Femur (tissue), 1 donor: ENCODE data around the gene RFTN1.
"Not testable (repeated sequence)": the region's sequence is repeated elsewhere in the genome, so short reads cannot be mapped to it uniquely, and the experiment has no call there.

Source experiments
- DNase-seq: peaks from one replicate; pipeline ENCODE4 v3.0.0-alpha.2; 2017

RFTN1 gene

DNA sequence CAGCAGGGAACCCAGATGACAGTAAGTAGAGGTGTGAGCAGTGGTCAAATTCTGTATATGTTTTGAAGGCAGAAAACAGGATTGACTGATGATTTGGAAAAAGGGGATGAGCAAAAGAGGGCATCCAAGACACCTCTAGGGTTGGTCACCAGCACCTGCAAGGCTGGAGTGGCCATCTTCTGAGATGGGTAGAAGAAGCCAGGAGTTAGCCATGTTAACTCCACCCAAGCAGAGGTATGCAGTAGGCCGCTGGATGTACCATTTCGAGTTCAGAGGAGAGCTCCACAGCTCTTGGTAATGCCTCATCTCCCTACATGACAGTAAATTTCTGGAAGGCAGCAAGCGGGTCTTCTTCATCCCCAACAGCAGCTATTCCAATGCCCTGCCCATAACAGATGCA is 7.0 kb downstream of the RFTN1 start:
- no peak for DNase-seq

DNA sequence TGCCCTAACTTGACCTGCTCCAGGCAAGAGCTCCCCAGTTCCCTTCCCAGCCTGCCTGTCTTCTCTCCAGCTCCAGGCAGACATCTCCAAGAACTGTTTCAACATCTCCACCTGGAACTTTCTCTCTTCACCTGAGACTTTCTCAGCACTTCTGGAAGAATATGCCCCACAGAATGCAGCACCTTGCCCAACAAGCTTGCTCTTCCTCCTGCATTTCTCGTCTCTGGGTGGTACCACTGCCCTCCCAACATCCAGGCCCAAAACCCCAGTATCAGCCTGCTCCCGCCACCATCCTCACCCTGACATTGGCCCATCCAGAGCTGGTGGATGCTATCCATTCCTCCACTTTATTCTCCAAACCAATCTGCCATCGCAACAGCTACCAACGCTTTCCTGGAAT is 8.8 kb downstream of the RFTN1 start:
- no peak for DNase-seq

DNA sequence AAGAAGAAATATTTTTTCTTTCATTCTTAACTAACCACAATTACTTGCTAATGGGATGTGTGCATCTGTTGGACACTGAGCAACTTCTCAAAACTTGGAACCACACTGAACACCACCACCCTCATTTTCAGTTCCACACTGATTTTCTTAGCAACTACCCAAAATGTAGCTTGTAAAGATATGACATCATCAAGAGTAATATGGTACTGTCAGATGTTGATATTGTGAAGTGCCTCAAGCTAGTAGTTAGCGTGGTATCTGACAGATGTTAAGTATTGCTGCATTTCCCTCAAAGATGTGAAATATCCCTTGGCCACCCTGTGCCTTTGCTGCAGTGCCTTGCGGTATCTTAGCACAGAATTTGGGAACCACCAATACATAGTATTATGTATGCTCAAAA is 9.3 kb downstream of the RFTN1 start:
- DNase-seq: no peak

DNA sequence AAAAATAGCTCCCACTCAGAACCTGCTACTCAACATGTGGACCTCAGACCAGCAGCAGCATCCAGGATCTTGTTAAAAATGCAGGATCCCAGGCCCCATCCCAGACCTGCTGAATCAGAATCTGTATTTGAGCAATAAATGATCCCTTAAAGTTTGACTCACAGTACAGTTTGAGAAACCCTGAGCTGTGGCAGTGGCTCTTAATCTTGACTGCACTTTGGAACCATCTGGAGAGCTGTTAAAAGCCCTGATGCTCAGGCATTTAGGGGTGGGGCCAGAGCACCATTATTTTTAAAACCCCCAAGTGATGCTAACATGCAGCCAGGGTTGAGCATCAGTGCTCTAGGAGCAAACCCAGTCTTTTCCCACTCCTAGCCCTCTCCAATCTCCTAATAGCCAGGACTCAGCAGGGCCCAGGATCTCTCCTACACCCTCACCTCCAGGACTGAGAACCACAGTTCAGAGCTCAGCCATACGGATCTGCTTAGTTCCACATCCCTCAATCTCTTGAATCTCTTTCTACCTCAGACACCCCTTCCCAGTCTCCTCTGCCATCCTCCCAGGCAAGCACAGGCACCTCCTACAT is 10.2 kb downstream of the RFTN1 start:
- DNase-seq: no peak

DNA sequence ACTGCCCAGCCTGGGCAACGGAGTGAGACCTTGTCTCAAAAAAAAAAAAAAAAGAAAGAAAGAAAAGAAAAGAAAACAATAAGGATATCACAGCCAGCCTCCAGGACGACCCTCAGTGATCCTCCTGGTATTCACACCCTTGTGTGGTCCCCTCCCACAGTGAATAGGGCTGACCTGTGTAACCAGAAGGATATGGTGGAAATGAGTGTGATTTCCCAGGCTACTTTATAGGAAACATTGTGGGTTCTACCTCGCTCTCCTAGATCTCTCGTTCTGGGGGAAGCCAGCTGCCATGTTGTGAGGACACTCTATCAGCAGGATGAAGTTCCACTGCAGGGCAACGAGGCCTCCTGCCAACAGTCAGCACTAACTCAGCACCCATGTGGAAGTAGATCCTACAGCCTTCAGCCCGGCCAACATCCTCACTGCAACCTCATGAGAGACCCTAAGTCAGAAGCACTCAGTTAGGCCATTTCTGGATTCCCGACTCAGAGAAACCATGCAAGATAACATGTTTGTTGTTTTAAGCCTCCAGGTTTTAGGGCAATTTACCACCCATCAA is 11.1 kb downstream of the RFTN1 start:
- DNase-seq: no peak

DNA sequence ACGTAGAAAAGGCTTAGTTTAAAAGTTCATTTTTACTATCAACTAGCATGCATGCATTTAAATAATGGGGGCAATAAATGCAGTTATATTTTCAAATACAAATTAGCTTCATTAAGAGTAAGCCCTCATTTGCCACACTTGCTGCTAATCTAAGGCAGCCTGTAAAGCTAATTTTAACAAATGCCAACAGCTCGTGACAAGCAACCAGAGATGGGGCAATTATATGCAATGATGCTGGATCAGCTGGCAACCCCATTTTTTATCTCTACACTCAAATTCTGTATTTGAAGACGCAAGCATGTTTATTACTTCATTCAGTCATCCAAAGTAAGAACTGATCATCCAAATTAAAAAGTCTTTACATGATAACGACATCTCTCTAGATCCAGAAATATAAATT is 12.1 kb downstream of the RFTN1 start:
- DNase-seq: no peak

DNA sequence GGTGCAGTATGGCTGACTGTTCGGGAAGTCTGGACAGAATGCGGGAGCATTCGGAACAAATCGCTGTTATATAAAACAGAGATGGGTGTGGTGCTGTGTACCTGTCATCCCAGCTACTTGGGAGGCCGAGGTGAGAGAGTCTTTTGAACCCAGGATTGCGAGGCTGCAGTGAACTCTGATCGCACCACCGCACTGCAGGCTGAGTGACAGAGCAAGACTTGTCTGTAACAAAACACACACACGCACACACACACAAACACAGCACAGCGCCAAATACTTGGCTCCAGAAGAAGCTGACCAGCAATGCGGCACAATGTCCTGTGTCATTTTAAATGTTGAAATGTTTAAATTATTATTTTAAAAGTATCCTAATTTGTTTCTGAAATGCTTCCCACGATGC is 12.6 kb downstream of the RFTN1 start:
- no peak for DNase-seq

DNA sequence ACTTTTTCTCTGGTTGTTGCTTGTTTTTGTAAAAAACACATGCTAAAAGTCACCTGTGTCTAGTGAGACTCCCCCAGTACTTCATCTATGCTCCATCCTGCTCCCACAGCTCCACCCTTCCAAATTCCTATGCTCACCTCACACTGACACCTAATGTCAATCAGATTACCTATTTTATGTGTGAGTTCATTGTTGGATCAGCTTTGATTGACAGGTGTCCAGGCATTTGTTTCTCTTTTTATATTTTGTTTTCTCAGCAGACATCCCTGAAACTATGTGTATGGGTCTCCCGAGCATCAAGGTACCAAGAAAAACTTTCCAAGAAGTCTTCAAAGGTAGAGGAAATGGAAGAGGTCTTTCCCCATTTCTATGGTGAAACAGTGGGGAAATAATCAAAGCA is 13.4 kb downstream of the RFTN1 start:
- DNase-seq: no peak

DNA sequence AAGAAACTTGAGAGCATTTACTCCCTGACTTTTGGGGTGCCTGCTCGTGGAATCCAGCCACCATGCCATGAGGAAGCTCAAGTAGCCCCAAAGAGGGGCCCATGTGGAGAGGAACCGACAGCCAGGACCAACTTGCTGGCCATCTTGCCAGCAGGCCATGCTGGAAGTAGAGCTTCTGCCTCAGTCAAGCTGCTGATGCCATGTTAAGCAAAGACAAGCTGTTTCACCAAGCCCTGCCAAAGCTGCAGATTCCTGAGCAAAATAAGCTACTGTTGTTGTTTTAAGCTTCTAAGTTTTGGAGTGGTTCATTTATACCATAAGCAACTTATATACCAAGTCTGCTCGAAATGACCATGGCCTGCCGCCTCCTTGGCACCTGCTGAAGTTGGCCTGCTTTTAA is 14.1 kb downstream of the RFTN1 start:
- no peak for DNase-seq

DNA sequence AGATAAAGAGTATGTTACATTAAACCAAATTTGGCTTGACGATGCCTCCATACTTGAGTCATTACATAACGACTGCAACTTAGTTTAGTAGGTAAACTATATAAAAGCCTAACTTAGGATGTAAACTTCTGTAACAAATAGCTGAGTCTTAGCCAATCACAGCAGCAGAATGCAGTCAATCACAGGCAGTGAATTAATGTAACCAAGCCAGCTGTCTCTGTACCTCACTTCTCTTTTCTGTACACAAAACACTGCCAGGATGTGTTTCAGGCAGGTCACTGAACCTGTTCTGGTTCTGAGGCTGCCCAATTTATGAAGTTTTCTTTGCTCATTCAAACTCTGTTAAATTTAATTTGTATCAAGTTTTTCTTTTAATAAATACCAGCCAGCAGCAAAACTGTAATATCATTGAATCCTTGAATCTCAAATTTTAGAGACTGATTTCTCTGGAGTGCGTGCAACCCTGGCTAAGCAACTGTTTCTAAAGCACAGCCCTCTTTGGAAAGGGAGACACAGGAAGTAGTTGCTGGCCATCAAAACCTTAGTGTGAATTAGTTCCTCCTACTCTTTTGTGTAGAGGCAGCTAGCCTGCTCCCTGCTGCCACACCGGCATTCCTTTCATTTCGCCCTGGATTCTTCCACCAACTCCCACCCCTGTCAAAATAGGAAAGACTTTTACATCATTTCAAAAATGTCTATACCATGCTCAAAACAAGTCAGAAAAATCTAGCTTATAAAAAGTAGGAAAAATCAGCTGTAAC is 15.2 kb downstream of the RFTN1 start:
- DNase-seq: no peak

DNA sequence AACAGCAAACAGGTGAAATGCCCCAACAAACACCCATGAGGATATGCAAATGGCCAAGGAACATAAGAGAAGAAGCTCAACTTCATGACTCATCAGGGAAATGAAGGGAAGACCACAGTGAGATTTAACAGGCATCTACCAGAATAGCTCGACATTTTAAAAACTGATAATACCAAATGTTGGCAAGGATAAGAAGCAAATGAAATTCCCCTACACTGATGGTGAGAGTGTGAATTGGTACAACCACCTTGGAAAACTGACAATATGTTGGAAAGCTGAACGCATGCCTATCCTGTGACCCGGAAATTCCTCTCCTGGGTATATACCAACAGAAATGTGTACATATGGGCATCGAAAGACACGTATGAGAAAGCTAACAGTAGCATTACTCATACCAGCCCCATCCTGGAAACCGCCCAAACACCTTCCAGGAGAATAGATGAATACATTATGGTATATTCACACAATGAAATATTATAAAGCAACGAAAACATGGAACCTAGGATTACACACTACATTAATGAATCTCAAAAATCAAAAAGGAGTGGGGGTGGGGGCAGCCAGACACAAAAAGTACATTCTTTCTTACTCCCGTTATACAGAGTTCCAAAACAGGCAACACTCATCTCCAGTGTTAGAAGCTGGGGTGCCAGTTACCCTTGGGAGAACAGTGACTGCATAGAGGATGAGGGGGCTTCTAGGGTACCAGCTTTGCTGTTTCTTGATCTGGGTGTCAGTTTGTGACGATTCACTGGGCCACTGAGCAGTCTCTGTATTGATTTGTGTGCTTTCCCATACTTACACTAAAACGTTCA is 16.9 kb downstream of the RFTN1 start:
- no peak for DNase-seq

DNA sequence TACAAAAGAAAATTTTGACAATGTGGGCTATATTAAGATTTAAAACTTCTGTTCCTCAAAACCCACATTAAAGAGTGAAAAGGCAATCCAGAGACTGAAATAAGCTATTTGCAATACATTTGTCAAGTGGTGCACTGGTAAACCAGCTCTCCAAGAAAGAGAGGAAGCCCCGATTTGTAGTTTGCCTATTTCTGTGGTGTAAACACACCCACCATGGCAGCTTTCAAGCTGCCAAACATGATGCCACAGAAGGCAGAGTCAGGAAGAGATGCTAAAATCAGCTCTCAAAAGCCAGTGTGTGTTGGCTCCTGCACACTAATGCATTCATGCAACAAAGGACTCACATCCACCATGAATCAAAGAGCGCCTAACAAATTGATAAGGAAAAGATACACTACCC is 17.5 kb downstream of the RFTN1 start:
- no peak for DNase-seq

DNA sequence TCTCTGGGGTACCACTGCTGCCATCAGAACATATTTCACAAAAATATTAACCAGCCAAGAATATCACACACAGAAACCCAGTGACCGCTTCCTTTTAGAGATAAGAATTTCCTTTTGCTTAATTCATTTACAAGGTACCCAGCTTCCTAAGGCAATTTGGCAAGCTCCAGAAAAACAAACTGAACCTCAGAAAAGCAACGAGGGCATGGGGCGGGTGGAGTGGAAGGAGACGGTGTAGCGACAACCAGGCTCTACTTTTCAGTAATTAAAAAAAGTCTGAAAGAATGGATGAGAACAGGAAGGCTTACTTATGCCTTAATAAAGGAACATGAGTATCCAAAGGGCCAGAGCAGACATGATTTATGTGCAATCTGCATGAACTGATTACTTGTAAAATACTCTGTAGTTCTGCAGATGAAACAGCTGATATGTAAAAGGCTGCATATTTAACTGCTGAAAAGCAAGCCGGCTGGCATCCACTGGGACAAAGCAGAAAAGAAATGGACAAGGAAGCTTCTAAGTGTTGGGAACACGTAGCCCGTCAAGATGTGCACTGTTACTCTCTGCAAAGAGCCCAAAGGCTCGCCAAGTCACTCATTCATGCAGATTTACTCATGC is 18.6 kb downstream of the RFTN1 start:
- DNase-seq: no peak

DNA sequence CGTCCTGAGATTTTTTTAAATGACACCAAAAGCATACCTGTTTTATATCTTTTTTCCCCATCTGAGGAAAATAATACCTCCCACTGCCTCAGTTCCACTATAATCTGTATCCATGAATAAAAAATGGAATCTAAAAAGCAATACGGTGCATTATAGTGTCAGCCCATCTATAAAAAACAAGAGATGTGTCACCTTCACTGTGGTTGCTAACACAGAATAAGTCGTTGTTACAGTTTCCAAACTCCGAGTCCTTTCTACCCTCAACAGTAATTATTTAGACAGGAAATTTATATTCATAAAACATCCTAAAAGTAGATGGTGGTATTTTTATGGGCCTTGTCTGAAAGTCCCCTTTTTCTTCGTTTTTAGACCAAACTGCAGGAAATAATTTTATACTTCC is 19.4 kb downstream of the RFTN1 start:
- DNase-seq: no peak

DNA sequence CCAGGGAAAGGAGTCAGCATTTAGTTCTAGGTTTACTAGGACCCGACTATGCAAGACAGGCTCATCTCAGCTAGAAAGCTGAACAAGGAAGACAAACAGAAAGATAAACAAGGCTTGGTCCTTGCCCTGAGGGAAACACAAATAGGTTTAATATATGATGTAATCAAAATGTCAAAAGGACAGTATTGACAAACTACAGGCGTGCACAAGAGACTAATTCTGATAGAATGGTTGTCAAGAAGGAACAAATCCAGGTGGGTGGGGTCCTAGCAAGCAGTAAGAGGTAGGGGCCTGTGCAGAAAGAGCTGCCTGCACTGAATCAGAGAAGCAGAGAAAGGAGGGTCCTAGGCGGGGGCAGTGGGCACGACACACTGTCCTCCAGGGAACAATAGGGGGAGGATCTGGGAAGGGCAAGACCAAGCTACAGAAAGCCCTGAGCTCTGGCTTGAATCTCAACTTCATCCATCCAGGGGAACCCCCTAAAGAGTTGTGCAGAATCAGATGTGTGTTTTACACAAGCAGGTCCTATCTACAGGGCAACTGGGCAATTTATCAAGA is 23.4 kb downstream of the RFTN1 start:
- no peak for DNase-seq

DNA sequence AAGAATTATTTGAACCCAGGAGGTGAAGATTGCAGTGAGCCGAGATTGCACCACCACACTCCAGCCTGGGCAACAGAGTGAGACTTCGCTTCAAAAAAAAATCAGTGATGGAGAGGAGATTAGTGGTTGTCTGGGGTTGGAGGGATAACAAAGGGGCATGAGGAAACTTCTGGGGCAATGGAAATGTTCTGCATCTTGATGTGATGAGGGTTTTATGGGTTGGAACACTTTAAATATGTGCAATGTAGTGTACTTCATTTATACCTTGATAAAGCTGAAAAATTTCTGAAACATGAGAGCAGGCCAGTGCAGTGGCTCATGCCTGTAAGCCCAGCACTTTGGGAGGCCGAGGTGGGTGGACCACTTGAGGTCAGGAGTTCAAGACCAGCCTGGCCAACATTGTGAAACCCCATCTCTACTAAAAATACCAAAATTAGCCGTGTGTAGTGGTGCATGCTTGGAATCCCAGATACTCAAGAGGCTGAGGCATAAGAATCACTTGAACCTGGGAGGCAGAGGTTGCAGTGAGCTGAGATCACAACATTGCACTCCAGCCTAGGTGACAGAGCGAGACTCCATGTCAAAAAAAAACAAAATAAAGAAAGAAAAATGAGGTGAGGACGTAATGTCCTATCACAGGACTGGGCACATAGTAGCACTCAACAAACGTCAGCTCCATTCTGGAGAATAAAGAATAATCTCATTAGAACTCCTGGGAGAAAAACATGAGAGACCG is 24.0 kb downstream of the RFTN1 start:
- not testable (repeated sequence) for DNase-seq

DNA sequence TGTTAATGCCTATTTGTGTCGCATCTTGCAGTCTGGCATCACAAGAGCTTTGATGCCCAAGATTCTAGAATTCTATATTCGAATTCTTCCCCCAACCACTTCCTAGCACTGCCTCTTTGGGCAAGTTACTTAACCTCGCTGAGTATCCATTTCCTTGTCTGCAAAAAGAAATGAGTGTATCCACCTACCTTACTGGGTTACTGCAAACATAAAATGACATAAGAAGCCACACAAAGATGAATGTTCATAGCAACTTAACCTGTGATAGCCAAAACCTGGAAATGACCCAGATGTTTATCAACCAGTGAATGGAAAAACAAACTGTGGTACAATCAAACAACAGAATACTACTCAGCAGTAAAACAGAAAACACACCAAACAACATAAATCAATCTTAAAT is 24.9 kb downstream of the RFTN1 start:
- no peak for DNase-seq

DNA sequence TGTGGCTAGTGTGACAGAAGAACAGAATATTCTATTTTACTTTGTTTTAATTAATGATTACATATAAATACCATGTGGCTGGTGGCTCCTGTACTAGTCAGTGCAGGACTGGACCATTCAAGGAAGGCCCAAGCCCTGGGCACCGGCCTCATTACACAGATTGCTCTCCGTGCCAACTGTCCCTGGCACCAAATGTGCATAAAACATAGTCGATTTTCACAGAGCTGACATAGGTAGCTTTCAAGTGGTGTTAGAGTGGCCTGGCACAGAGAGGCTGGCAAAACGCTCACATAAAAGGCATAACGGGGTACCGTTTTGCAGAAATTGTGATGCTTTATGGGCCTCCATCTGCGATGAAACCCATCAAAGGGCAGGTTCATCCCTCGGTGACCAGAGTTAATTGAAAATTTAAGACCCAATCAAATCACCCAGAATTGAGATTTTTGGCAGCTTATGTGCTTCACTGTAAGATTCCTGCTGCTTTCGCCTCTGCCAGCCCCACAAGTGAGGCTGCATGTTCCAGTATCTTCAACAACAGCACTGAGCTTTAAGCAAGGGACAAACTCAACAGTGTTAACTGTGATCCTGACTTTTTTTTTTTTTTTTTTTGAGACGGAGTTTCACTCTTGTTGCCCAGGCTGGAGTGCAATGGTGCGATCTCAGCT is 25.9 kb downstream of the RFTN1 start:
- no peak for DNase-seq

DNA sequence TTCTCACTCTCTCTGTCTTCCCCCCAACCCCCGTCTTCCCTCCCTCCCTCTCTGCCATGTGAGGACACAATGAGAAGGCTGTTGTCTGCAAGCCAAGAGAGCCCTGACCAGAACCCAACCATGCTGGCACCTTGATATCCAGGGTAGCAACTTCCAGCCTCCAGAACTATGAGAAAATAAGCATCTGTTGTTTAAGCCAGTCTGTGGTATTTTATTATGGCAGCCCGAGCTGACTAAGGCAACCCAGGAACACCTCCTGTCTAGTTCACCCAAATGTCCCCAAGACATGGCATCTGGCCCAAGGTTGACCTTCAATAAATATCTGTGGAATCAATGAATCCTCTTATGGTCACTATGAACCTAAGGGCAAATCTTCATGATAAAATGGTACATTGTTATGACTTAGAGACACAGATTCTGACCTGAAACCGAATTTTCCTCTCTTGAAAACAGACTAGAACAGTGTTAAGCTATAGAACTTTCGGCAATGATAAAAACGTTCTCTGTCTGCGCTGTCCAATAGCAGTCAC is 26.5 kb downstream of the RFTN1 start:
- DNase-seq: no peak

DNA sequence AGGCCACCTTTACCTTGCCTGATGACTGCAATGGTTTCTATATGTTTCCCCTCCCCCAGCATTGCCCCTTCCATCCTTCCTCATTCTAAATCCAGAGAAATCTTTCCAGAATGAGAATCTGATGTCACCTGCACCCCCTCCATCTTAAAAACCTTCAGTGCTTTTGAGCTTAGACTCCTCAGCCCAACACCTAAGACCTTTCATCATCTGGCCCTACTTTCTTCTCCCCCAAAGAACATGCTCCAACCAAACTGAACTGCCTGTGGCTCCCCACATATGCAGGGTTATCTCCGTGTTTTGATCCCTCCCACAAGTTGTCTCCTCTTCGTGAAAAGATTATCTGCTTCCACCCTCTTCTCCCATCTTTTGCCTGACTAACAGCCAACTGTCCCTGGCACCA is 27.3 kb downstream of the RFTN1 start:
- no peak for DNase-seq

DNA sequence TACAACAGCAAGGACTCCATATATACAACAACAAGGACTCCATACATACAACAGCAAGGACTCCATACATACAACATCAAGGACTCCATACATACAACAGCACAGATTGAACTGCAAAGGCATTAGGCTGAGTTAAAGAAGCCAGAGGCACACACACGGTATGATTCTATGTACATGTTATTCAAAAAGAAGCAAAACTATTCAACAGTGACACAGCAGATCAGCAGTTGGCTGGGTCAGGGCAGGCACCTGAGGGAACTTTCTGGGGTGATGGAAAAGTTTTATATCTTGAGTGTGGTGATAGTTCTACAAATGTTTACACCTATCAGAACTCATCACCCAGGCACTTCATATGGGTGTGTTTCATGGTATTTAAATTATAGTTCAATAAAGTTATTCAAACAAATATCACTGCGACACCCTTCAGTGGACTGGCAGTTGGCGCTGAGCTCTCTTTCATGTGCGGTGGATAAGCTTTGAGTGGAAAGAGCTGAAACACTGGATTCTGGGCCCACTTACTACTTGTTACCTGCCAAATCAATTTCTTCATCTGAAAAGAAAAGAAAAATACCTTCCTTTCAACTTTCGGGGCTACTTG is 28.0 kb downstream of the RFTN1 start:
- no peak for DNase-seq
